Kidney epithelial cell (primary cell): ENCODE measurements around the gene GRID1. TPM values are rescaled to one million over a fixed set of nuclear protein-coding genes. Genes with fewer than 3 reads are reported as not detected.

Experiments used
- DNase-seq: peaks from one replicate; pipeline ENCODE4 v3.0.0-alpha.2; 2010; ENCODE audit warnings: low read depth
- H3K27me3 ChIP-seq: 2 replicates; pipeline ENCODE4 v1.6.0; 2011; ENCODE audit warnings: low read length; ENCODE audit not compliant: control insufficient read depth, insufficient read depth
- H3K36me3 ChIP-seq: 2 replicates; pipeline ENCODE4 v1.5.1; 2011; ENCODE audit warnings: low read length; ENCODE audit not compliant: control insufficient read depth, insufficient read depth
- H3K4me3 ChIP-seq: 2 replicates; pipeline ENCODE4 v1.5.1; 2011; ENCODE audit warnings: low read depth, mild to moderate bottlenecking, control low read depth, low read length
- CTCF ChIP-seq: IDR thresholded peaks from 2 replicates; pipeline ENCODE4 v1.5.1; 2011; ENCODE audit warnings: mild to moderate bottlenecking, moderate library complexity, low read length, control low read depth, inconsistent platforms; ENCODE audit not compliant: insufficient read depth, poor library complexity, severe bottlenecking
- total RNA-seq: library from RNA; depleted of rRNA; stranded (reverse); fragments of >200 nt; gene quantifications from 2 replicates; pipeline ENCODE4 v1.2.3, GENCODE V29; 2015

GRID1 gene
- total RNA-seq, 1 donor from 2014 or later = 0.33 TPM

GRCh38 chr10:86281396-86281795, 85.2 kb downstream of the GRID1 start:
- no peaks in the 10 kb centered on the region for H3K27me3 ChIP-seq
- H3K36me3 ChIP-seq = no peaks in the 10 kb centered on the region
- no peak for DNase-seq
- TF ChIP-seq CTCF = no peak
- no peak overlapping the region for H3K4me3 ChIP-seq

- no peak for TF ChIP-seq CTCF
- Histone ChIP-seq H3K27me3 (peaks cover 7% of the 10 kb centered on the region), H3K36me3 (no peaks in the 10 kb centered on the region), H3K4me3 (no peak overlapping the region)
- DNase-seq = no peak
Measured at GRCh38 chr10:86269332-86269731, 97.3 kb downstream of the GRID1 start.

DNA sequence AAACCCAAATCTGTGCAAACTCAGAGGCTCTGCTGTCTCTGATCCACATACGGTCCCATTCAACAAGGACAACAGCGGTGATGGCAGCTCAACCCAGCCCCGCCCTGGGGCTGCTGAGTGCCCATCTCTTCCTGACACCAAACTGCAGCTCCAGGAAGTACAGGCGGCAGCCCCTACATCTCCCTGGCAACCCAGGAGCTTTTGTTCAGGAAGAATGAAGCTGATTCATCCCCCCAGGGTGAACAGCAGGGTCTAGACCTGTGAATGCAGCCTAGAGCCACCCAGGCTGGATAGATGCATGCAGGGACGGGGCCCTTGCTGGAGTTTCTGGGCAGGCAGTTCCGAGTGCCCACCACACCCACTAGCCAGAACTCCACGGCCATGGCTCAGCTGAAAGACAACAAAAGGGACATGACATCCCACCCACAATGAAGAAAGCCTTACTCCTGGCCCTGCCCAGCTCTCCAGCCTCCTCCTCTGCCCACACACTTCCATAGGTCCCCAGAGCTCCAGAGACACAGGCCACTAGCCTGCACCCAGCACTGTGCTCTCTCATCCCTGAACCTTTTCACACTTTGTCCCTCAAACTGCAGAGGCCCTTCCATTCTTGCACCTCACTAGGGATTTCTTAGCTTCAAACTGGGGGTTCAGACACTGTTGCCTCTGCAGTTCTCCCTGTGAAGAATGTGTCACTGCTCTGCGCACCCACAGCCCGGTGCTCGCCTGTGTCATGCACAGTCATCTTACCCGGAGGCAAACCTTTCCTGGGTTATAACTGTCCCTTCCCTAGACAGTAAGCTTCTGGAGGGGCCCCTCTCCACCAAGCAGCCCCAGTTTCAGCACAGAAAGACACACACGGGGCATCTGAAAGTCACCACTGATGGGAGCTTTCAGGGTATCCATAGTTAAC, 99.1 kb downstream of the GRID1 start:
- TF ChIP-seq CTCF = no peak
- no peak overlapping the region for H3K4me3 ChIP-seq
- peaks cover 21% of the 10 kb centered on the region for H3K27me3 ChIP-seq
- no peaks in the 10 kb centered on the region for H3K36me3 ChIP-seq
- DNase-seq = no peak

- DNase-seq = no peak
- no peak for TF ChIP-seq CTCF
- peaks cover 28% of the 10 kb centered on the region for H3K27me3 ChIP-seq
Measured at GRCh38 chr10:86266446-86267242, 100.0 kb downstream of the GRID1 start.

GRCh38 chr10:86265895-86266259, 100.7 kb downstream of the GRID1 start:
- Histone ChIP-seq H3K36me3 (no peaks in the 10 kb centered on the region), H3K27me3 (peaks cover 28% of the 10 kb centered on the region), H3K4me3 (no peak overlapping the region)
- no peak for DNase-seq
- TF ChIP-seq CTCF = no peak

More at GRCh38 chr10:86266446-86267242, 100.0 kb downstream of the GRID1 start:
- no peaks in the 10 kb centered on the region for H3K36me3 ChIP-seq
- H3K4me3 ChIP-seq = no peak overlapping the region
